ENCODE measurements around the gene FAM83C. TPM values are rescaled to one million over a fixed set of nuclear protein-coding genes. Genes with fewer than 3 reads are reported as not detected.

FAM83C gene
- total and polyA plus RNA-seq, 9 of the 15 experiments (the other 6 are each of a cell fraction or from before 2014, with no cell fraction given): not detected

GRCh38 chr20:35257175-35257909 lies 34.9 kb downstream of the FAM83C start (continued):
- TF ChIP-seq SRSF1 (IDR thresholded peaks at IDR 0.05; ENCODE audit: low read depth, low read length): no peak
- no peak for TF ChIP-seq SNRNP70 (optimal IDR thresholded peaks at IDR 0.05; ENCODE audit: low read depth, low read length)
- peak; percentile 60 for TF ChIP-seq CBFA2T3 (IDR thresholded peaks at IDR 0.05)
- no peak for TF ChIP-seq ZNF583 (CRISPR knock-in tag; IDR thresholded peaks at IDR 0.05)

- ATAC-seq: no peak
- H3K9me1 ChIP-seq (ENCODE audit: control insufficient read depth, insufficient read depth, low read length): no peaks in the 10 kb centered on the region
- no peak for DNase-seq (ENCODE audit: extremely low read depth in 1 of 4, low spot score in 3 of 4)
- H3K79me2 ChIP-seq (ENCODE audit: control insufficient read depth, insufficient read depth, low read length): no peaks in the 10 kb centered on the region
- no peaks in the 10 kb centered on the region for H3K36me3 ChIP-seq (ENCODE audit: control insufficient read depth, insufficient read depth, low read length)
- no peaks in the 10 kb centered on the region for H4K20me1 ChIP-seq (replicated peaks; ENCODE audit: control insufficient read depth, insufficient read depth, low read length)
- no peak overlapping the region for H3K27ac ChIP-seq (ENCODE audit: extremely low read depth, low read depth, low read length)
- POLR2A ChIA-PET: interaction anchor here (0.6 to 0.7 kb wide), 2 partner anchors 12 to 117 kb away, joined by 3 to 4 read pairs; no protein-coding TSS in a partner anchor
- peak; percentile 19 for FAIRE-seq
- no peak overlapping the region for H2AFZ ChIP-seq (ENCODE audit: low read depth, low read length)
- intact Hi-C loops (cut with micrococcal nuclease): no loop called here
- CTCF ChIA-PET (ENCODE audit: low intra/inter-chr PET ratio): no interaction called here
- in situ Hi-C loops (cut with MboI): no loop called here
- H3K27me3 ChIP-seq (ENCODE audit: control insufficient read depth in 2 of 2, insufficient read depth in 2 of 2, low read length in 2 of 2): peaks cover 2 to 4% of the 10 kb centered on the region in 2 experiments; a peak in 2 of 5 replicates
- H3K4me2 ChIP-seq (ENCODE audit: insufficient read depth, low read length): no peak overlapping the region
- no peak overlapping the region for H3K9ac ChIP-seq (ENCODE audit: insufficient read depth in 1 of 2, low read depth in 2 of 2, low read length in 2 of 2)
- H3K4me3 ChIP-seq: no peak overlapping the region
- H3K9me3 ChIP-seq (replicated peaks; ENCODE audit: control insufficient read depth, insufficient read depth, low read depth, low read length): no peaks in the 10 kb centered on the region
- peaks cover 0 to 6% of the 10 kb centered on the region in 2 experiments; a peak in 2 of 5 replicates for H3K4me1 ChIP-seq (replicated peaks in 1 of 2; ENCODE audit: control insufficient read depth in 2 of 2, insufficient read depth in 2 of 2, low read length in 2 of 2)
- WGBS (ENCODE audit: insufficient coverage, low coverage, missing lambda C conversion rate): 13% methylated on average over 12 of the region's 12 CpGs
- no TSS peak for BruUV-seq (replicated peaks)
- TF ChIP-seq ZBTB40 (IDR thresholded peaks at IDR 0.05) (no peak), ZBTB40 (CRISPR knock-in tag; IDR thresholded peaks at IDR 0.05) (no peak), TAL1 (IDR thresholded peaks at IDR 0.05) (no peak), ELF4 (CRISPR knock-in tag; IDR thresholded peaks at IDR 0.05) (no peak)
- TF ChIP-seq, protein P1, sequence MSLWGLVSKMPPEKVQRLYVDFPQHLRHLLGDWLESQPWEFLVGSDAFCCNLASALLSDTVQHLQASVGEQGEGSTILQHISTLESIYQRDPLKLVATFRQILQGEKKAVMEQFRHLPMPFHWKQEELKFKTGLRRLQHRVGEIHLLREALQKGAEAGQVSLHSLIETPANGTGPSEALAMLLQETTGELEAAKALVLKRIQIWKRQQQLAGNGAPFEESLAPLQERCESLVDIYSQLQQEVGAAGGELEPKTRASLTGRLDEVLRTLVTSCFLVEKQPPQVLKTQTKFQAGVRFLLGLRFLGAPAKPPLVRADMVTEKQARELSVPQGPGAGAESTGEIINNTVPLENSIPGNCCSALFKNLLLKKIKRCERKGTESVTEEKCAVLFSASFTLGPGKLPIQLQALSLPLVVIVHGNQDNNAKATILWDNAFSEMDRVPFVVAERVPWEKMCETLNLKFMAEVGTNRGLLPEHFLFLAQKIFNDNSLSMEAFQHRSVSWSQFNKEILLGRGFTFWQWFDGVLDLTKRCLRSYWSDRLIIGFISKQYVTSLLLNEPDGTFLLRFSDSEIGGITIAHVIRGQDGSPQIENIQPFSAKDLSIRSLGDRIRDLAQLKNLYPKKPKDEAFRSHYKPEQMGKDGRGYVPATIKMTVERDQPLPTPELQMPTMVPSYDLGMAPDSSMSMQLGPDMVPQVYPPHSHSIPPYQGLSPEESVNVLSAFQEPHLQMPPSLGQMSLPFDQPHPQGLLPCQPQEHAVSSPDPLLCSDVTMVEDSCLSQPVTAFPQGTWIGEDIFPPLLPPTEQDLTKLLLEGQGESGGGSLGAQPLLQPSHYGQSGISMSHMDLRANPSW (CRISPR knock-in tag; IDR thresholded peaks at IDR 0.05): no peak
Measured at GRCh38 chr20:35254448-35254999, 37.7 kb downstream of the FAM83C start.
